OCI-LY7 (cell line): Measurements from ENCODE around the gene ERI3.

ENCODE experiments used
- CTCF ChIP-seq: fragments of 200-600 bp; sonication (generic); conservative IDR thresholded peaks from 2 replicates; pipeline ENCODE4 v1.5.1; 2014; ENCODE audit warnings: mild to moderate bottlenecking, antibody characterized with exemption, low read length, moderate library complexity, mixed read lengths
- EZH2phosphoT487 ChIP-seq: fragments of 200-600 bp; sonication (generic); IDR thresholded peaks from 2 replicates; pipeline ENCODE4 v1.6.1; 2018; ENCODE audit warnings: low read depth, borderline replicate concordance, mild to moderate bottlenecking, mixed run types, antibody characterized with exemption, low read length, moderate library complexity, mixed read lengths

- TF ChIP-seq CTCF (no peak), EZH2phosphoT487 (no peak)
Observed at GRCh38 chr1:44236490-44237272, 118.4 kb downstream of the ERI3 start.
